HepG2 (cell line): Measurements from ENCODE around the gene TSEN54. TPM values are rescaled to one million over a fixed set of nuclear protein-coding genes. Genes with fewer than 3 reads are reported as not detected.
A peak's percentile ranks its signal among the peaks of the same experiment; 100 is the strongest.

Source experiments
- AGO2 ChIP-seq: fragments of 200-400 bp; formaldehyde crosslinking; optimal IDR thresholded peaks from 2 replicates; pipeline ENCODE3; 2017; ENCODE audit warnings: mild to moderate bottlenecking, low read depth, low read length, moderate library complexity
- BORCS8-MEF2B ChIP-seq: sonication (generic); formaldehyde crosslinking; IDR thresholded peaks from 2 replicates; pipeline ENCODE4 v1.8.0; 2022; ENCODE audit warnings: mild to moderate bottlenecking, missing genetic modification reagents
- CHD4 ChIP-seq: fragments of 200-600 bp; sonication (generic); IDR thresholded peaks from 2 replicates; pipeline ENCODE4 v1.7.0; 2017; ENCODE audit warnings: mild to moderate bottlenecking, low read length, borderline replicate concordance
- FIP1L1 ChIP-seq: fragments of 200-400 bp; formaldehyde crosslinking; IDR thresholded peaks from 2 replicates; pipeline ENCODE4 v1.6.1; 2018; ENCODE audit warnings: low read depth, mild to moderate bottlenecking, low read length, moderate library complexity, borderline replicate concordance; ENCODE audit not compliant: insufficient read depth
- HNRNPH1 ChIP-seq: fragments of 200-400 bp; formaldehyde crosslinking; optimal IDR thresholded peaks from 2 replicates; pipeline ENCODE3; 2017; ENCODE audit warnings: mild to moderate bottlenecking, low read depth, low read length
- NR2C2 ChIP-seq: sonication (generic); formaldehyde crosslinking; IDR thresholded peaks from 2 replicates; pipeline ENCODE4 v1.4.0; 2020; ENCODE audit warnings: missing genetic modification reagents, mild to moderate bottlenecking, moderate library complexity, borderline replicate concordance
- NR2F1 ChIP-seq, 2 experiments: fragments of 450-650 bp in 1 of 2; formaldehyde crosslinking in 1 of 2; IDR thresholded peaks; 2 replicates each; pipeline versions ENCODE4 v1.5.0 to v1.6.1; 2016 to 2020; ENCODE audit warnings: mild to moderate bottlenecking in 1 of 2, missing compliant biosample characterization in 1 of 2, missing genetic modification reagents in 1 of 2, moderate library complexity in 1 of 2
- POLR2AphosphoS5 ChIP-seq: IDR thresholded peaks from 2 replicates; pipeline ENCODE4 v1.6.1; 2012; ENCODE audit warnings: low read depth, low read length
- SALL1 ChIP-seq: sonication (generic); formaldehyde crosslinking; IDR thresholded peaks from 2 replicates; pipeline ENCODE4 v1.8.0; 2022; ENCODE audit warnings: mild to moderate bottlenecking, missing genetic modification reagents
- SCMH1 ChIP-seq: sonication (generic); formaldehyde crosslinking; IDR thresholded peaks from 2 replicates; pipeline ENCODE4 v1.9.0; 2021; ENCODE audit warnings: missing genetic modification reagents, mild to moderate bottlenecking, borderline replicate concordance
- THYN1 ChIP-seq: sonication (generic); formaldehyde crosslinking; IDR thresholded peaks from 2 replicates; pipeline ENCODE4 v1.8.1; 2023; ENCODE audit warnings: low read depth, mild to moderate bottlenecking, moderate library complexity, missing genetic modification reagents, borderline replicate concordance
- ZBTB7B ChIP-seq: sonication (generic); formaldehyde crosslinking; IDR thresholded peaks from 2 replicates; pipeline ENCODE4 v1.4.0; 2020; ENCODE audit warnings: missing genetic modification reagents
- ZNF138 ChIP-seq: sonication (generic); formaldehyde crosslinking; IDR thresholded peaks from 2 replicates; pipeline ENCODE4 v1.5.0; 2020; ENCODE audit warnings: mild to moderate bottlenecking, low read depth, missing genetic modification reagents
- ZNF251 ChIP-seq: sonication (generic); formaldehyde crosslinking; IDR thresholded peaks from 2 replicates; pipeline ENCODE4 v1.9.0; 2021; ENCODE audit warnings: mild to moderate bottlenecking, missing genetic modification reagents
- ZNF598 ChIP-seq: sonication (generic); formaldehyde crosslinking; IDR thresholded peaks from 2 replicates; pipeline ENCODE4 v1.5.1; 2020; ENCODE audit warnings: mild to moderate bottlenecking, missing genetic modification reagents, borderline replicate concordance
- ZNF777 ChIP-seq: sonication (generic); formaldehyde crosslinking; IDR thresholded peaks from 2 replicates; pipeline ENCODE4 v1.4.0; 2020; ENCODE audit warnings: missing genetic modification reagents
- ZSCAN31 ChIP-seq: sonication (generic); formaldehyde crosslinking; IDR thresholded peaks from 2 replicates; pipeline ENCODE4 v1.5.0; 2020; ENCODE audit warnings: low read depth, mild to moderate bottlenecking, missing genetic modification reagents
- polyA plus RNA-seq, 8 experiments: library from polyadenylated mRNA; depleted of rRNA in 3 of 8; stranded (reverse) in 7 of 8; unstranded in 1 of 8; fragments of >200 nt; fragmentation: Illumina TruSeq in 4 of 8; extraction: Trizol in 4 of 8; gene quantifications; 2 replicates each; pipeline versions ENCODE4 v1.2.1 to v1.2.3, GENCODE V29; 2011 to 2016; ENCODE audit warnings: low read depth in 4 of 8, missing spikeins in 1 of 8, mixed read lengths in 1 of 8; ENCODE audit not compliant: insufficient read depth in 1 of 8
- total RNA-seq, 5 experiments: library from RNA; depleted of rRNA; stranded (reverse); fragments of >200 nt; fragmentation: Illumina TruSeq; extraction: Trizol; gene quantifications; 2 replicates each; pipeline ENCODE4 v1.2.3, GENCODE V29; 2016; ENCODE audit warnings: low read depth in 1 of 5
- TF ChIP-seq, protein P1 (sequence below), 2 experiments: sonication (generic) in 1 of 2; formaldehyde crosslinking in 1 of 2; IDR thresholded peaks; 2 replicates each; pipeline versions ENCODE4 v1.5.1 to v1.6.1; 2011 to 2020; ENCODE audit warnings: borderline replicate concordance in 1 of 2, low read depth in 1 of 2, low read length in 1 of 2, mild to moderate bottlenecking in 1 of 2, missing genetic modification reagents in 1 of 2, moderate library complexity in 1 of 2
- TF ChIP-seq, protein P2 (sequence below): sonication (generic); formaldehyde crosslinking; IDR thresholded peaks from 2 replicates; pipeline ENCODE4 v1.9.0; 2022; ENCODE audit warnings: low read depth, missing genetic modification reagents
- TF ChIP-seq, protein P3 (sequence below): sonication (generic); formaldehyde crosslinking; IDR thresholded peaks from 2 replicates; pipeline ENCODE4 v1.4.0; 2020; ENCODE audit warnings: low read depth, mild to moderate bottlenecking, missing genetic modification reagents
- TF ChIP-seq, protein P4 (sequence below): sonication (generic); IDR thresholded peaks from 2 replicates; pipeline ENCODE4 v1.6.1; 2016; ENCODE audit warnings: low read depth, borderline replicate concordance

Gene TSEN54
- total and polyA plus RNA-seq, 2 of the 13 experiments (the other 11 are each of a cell fraction or from before 2014, with no cell fraction given), result 62.9 to 63.3 TPM

DNA sequence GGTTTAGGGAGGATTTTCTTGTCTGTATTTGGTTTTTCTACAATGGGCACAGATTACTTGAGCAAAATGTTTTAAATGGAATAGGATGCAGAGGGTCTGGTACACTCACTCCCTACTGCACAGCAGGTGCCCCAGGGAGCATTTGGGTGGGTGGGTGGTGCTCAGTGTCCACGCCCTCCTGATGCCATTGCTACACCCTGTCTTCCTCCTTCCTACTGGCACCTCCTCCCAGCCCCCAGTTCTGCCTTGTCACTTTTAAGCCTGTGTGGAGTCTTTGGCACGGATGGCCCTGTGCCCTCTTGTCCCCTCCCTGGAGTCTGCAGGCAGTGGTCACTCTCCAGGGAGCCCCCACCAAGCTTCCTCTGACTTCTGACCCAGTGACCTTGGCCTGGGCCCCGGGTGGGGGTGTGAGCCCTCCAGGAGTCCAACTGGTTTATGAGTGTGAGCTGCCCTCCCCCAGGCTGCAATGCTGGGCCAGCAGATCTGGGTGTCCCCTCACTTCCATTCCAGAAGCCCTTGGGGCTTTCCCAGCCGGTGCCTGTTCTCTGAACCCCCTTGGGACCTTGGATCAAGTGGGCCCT lies 24.7 kb downstream of the TSEN54 start (continued):
- TF ChIP-seq ZSCAN31 (CRISPR knock-in tag) (no peak), ZNF598 (CRISPR knock-in tag) (no peak), SALL1 (peak; percentile 68), POLR2AphosphoS5 (no peak), SCMH1 (CRISPR knock-in tag) (no peak), ZNF251 (CRISPR knock-in tag) (0 out of 2 replicates have a peak, but pooled peaks have one; percentile 15), BORCS8-MEF2B (CRISPR knock-in tag) (no peak; the same call in 1 of the 2 replicates), AGO2 (no peak), ZNF138 (no peak), ZBTB7B (CRISPR knock-in tag) (0 out of 2 replicates have a peak, but pooled peaks have one; percentile 33), ZNF777 (CRISPR knock-in tag) (no peak), CHD4 (no peak), NR2C2 (CRISPR knock-in tag) (peak; percentile 49; the same call in 1 of the 2 replicates), THYN1 (CRISPR knock-in tag) (no peak), NR2F1 (CRISPR knock-in tag; IDR thresholded peaks at IDR 0.05) (peak; percentile 47 to 55; a peak in 2 of 4 replicates), HNRNPH1 (no peak), FIP1L1 (no peak)
- TF ChIP-seq, protein P1, sequence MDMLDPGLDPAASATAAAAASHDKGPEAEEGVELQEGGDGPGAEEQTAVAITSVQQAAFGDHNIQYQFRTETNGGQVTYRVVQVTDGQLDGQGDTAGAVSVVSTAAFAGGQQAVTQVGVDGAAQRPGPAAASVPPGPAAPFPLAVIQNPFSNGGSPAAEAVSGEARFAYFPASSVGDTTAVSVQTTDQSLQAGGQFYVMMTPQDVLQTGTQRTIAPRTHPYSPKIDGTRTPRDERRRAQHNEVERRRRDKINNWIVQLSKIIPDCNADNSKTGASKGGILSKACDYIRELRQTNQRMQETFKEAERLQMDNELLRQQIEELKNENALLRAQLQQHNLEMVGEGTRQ (IDR thresholded peaks at IDR 0.05; ENCODE audit: low read depth, low read length), result no peak
- TF ChIP-seq, protein P1 (CRISPR knock-in tag; IDR thresholded peaks at IDR 0.05; ENCODE audit: borderline replicate concordance), result no peak
- TF ChIP-seq, protein P2, sequence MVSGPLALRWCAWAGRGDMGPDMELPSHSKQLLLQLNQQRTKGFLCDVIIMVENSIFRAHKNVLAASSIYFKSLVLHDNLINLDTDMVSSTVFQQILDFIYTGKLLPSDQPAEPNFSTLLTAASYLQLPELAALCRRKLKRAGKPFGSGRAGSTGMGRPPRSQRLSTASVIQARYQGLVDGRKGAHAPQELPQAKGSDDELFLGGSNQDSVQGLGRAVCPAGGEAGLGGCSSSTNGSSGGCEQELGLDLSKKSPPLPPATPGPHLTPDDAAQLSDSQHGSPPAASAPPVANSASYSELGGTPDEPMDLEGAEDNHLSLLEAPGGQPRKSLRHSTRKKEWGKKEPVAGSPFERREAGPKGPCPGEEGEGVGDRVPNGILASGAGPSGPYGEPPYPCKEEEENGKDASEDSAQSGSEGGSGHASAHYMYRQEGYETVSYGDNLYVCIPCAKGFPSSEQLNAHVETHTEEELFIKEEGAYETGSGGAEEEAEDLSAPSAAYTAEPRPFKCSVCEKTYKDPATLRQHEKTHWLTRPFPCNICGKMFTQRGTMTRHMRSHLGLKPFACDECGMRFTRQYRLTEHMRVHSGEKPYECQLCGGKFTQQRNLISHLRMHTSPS (CRISPR knock-in tag), result no peak
- TF ChIP-seq, protein P3, sequence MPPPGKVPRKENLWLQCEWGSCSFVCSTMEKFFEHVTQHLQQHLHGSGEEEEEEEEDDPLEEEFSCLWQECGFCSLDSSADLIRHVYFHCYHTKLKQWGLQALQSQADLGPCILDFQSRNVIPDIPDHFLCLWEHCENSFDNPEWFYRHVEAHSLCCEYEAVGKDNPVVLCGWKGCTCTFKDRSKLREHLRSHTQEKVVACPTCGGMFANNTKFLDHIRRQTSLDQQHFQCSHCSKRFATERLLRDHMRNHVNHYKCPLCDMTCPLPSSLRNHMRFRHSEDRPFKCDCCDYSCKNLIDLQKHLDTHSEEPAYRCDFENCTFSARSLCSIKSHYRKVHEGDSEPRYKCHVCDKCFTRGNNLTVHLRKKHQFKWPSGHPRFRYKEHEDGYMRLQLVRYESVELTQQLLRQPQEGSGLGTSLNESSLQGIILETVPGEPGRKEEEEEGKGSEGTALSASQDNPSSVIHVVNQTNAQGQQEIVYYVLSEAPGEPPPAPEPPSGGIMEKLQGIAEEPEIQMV, result 0 out of 2 replicates have a peak, but pooled peaks have one; percentile 14
- TF ChIP-seq, protein P4, sequence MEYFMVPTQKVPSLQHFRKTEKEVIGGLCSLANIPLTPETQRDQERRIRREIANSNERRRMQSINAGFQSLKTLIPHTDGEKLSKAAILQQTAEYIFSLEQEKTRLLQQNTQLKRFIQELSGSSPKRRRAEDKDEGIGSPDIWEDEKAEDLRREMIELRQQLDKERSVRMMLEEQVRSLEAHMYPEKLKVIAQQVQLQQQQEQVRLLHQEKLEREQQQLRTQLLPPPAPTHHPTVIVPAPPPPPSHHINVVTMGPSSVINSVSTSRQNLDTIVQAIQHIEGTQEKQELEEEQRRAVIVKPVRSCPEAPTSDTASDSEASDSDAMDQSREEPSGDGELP, result 0 out of 2 replicates have a peak, but pooled peaks have one; percentile 17
